Measurements from ENCODE around the gene ZFHX3.

Gene ZFHX3

DNA sequence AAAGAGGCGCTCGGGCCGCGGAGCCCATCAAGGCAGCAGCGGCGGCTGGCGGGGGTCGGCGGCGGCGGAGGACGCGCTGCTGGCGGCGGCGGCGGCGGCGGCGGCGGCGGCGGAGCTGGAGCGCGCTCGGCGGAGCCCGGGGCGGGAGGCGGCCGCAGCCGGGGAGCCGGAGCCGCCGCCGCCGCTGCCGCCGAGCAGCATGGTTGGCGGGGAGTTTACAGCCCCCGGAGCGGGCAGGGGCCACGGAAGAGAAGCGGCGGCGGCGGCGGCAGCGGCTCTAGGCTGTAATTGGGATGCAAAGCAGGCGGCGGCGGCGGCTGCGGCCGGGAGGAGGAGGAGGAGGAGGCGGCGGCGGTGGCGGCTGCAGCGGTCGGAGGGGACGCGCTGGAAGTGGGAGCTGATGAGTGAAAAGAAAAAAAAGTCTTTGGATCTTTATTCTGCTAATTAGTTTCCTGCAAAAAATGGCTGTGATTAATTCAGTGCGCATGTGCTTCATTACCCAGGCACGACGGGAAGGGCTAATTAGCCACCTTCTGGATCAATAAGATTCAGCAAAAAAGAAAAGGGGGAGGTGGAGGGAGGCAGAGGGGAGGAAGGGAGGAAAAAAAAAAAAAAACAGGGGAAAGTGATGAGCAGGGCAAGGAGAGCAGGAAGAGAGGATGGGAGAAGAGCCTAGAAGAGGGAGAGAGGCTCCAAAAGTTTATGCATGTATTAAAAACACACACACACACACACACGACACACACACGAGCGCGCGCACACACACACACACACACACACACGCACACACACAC, 10.9 kb upstream of the ZFHX3 start:
- peak; percentile 41 for DNase-seq
- in situ Hi-C loops (cut with HindIII; ENCODE audit: low pct_ligation_motif_present, low pct_unique_long_range_greater_than_20kb, low sequenced_read_pairs): no loop called here

DNA sequence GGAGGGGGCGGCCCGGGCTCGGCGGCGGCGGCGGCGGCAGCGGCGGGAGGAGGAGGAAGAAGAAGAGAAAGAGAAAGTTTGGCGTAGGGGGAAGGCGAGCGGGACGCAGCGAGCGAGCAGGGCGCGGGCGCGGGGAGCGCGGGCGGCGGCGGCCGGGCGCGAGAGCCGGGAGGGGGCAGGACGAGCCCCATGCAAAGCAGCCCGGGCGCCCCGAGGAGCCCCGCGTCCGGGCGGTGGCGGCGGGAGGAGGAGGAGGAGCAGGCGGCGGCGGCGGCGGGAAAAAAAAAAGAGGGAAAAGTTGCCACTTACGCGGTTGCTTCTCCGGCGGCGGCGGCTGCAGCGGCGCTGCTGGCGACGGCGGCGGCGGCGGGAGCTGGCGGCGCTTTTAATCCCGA, 10.3 kb upstream of the ZFHX3 start:
- in situ Hi-C loops (cut with HindIII; ENCODE audit: low pct_ligation_motif_present, low pct_unique_long_range_greater_than_20kb, low sequenced_read_pairs): no loop called here
- peak; percentile 63 for DNase-seq

DNA sequence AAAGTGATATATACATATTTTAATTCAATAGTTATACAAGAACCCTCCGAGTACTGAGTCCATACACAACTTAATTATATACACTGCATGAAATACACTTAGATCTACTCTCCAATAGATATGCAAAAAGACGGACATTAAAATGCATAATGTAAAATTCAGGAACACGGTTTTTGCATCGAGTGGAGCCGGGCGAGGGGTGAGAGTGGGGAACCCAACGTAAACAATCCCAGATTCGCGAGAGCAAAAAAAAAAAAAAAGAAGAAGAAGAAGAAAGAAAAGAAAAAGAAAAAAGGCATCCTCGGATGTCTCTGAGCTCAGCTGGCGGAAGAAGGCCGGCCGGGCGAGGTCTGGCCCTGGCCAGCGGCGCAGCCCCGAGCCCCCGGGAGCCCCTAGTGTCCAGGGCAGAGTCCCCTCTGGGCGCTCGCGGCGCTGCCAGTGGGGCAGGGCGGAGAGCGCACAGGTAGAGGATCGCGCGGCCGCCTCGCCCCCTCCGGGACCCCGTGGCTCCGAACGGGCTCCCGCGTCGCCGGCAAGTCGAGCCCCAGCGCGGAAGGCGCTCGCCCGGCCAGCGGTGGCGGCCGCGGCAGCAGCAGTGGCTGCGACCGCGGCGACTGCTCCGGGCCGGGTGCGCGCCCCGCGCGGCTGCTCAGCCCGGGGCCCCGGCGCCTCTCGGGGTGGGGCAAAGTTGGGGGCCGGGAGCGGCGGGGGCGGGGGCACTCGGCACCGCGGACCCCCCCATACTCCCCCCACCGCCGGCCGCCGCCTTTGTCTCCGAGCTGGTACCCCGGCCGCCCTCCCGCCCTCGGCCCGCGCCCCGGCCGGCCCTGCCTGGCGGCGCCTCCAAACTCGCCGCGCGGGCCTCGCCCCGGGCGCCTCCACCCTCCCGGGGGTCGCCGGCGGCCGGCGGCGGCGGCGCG, 9.6 kb upstream of the ZFHX3 start:
- in situ Hi-C loops (cut with HindIII; ENCODE audit: low pct_ligation_motif_present, low pct_unique_long_range_greater_than_20kb, low sequenced_read_pairs): no loop called here

DNA sequence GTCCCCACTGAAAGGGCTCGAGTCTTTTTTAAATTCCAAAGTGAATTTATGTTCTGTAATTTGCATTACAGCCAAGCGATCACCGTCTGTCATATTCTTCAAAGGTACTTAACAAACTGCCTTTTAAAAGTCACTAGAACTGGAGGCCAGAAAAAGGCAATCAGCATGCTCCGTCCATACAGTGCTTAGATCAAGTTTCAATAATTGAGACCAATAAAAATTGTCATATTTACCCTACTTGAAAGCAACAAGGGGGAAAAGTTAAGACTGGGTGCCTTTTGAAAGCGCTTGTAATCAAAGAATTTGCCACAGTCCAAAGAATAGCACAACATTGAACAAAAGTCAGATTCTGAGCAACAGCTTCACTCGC, 9.0 kb upstream of the ZFHX3 start:
- no peak for DNase-seq
- in situ Hi-C loops (cut with HindIII; ENCODE audit: low pct_ligation_motif_present, low pct_unique_long_range_greater_than_20kb, low sequenced_read_pairs): no loop called here

More for the DNA sequence above, 9.6 kb upstream of the ZFHX3 start:
- DNase-seq: peak; percentile 40

DNA sequence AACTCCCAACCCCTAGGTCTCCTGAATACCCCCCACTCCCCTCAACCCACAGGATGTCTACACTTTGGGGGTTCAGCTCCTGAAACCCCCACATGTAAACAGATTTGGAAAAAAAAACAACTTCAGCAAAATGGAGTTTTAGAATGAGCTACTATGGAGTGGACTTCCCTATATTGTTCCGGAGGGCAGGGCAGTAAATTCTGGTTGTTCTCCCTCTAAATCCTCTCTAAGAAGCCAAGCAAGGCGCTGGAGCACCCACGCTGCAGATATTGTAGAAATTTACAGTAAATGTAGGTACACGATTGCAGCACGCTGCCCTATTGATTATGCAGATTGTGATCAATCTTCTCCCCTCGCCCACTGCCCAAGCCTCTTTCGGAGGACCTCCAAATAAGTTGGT, 8.5 kb upstream of the ZFHX3 start:
- in situ Hi-C loops (cut with HindIII; ENCODE audit: low pct_ligation_motif_present, low pct_unique_long_range_greater_than_20kb, low sequenced_read_pairs): no loop called here

GRCh38 chr16:73054813-73055482, 7.0 kb upstream of the ZFHX3 start:
- in situ Hi-C loops (cut with HindIII; ENCODE audit: low pct_ligation_motif_present, low pct_unique_long_range_greater_than_20kb, low sequenced_read_pairs): no loop called here
- DNase-seq: no peak

More for the DNA sequence above, 8.5 kb upstream of the ZFHX3 start:
- DNase-seq: no peak

DNA sequence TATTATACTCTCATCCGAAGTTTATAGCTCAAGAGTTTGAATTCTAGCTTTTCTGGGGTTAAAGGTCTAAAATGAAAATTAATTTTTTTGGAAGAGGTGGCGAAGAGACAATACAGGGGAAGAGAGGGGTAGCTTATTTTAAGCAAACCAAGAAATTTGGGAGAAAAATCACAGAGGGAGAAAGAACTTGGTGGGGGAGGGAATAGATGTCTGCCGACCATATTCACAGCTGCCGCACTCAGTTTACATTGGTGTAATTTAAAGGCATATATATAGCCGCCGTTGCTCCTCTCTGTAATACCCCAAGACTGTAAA, 6.5 kb upstream of the ZFHX3 start:
- no peak for DNase-seq
- in situ Hi-C loops (cut with HindIII; ENCODE audit: low pct_ligation_motif_present, low pct_unique_long_range_greater_than_20kb, low sequenced_read_pairs): no loop called here

- DNase-seq: no peak
- in situ Hi-C loops (cut with HindIII; ENCODE audit: low pct_ligation_motif_present, low pct_unique_long_range_greater_than_20kb, low sequenced_read_pairs): no loop called here
Observed at GRCh38 chr16:73054125-73054484, 6.2 kb upstream of the ZFHX3 start.

DNA sequence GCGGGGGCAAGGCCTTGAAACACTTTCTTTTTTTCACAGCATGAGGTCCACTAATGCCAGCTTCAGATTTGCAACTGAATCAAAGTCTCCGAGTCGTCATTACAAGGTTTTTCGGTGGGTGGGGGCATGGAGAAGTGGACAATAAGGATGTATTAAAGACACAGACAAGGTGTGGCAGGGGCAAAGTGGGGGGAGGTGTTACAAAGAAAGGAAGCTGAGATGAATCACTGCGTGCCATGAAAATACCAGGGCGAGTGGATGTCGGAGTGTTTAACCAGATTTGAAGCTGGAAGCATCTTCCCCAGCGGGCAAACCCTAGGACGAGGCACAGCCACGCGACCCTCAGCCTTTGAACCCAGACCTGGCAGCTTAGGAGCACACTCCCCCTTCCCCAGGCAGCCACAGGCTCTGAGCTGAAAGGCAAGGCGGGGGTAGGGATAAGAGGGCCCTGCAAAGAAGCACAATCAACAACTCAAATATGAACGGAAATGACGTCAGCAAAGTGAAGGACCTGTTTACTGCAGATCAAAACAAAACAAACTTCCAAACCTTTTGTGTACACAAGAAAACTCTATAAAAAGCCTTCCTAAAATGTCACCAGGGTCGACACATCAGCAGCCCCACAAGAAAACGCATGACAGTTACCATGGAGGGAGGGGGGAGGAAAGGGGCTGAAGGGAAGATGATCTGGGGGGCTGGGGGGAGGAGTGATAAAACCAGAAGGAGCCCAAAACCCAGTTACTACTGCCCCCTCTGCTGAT, 5.6 kb upstream of the ZFHX3 start:
- in situ Hi-C loops (cut with HindIII; ENCODE audit: low pct_ligation_motif_present, low pct_unique_long_range_greater_than_20kb, low sequenced_read_pairs): no loop called here
- no peak for DNase-seq

DNA sequence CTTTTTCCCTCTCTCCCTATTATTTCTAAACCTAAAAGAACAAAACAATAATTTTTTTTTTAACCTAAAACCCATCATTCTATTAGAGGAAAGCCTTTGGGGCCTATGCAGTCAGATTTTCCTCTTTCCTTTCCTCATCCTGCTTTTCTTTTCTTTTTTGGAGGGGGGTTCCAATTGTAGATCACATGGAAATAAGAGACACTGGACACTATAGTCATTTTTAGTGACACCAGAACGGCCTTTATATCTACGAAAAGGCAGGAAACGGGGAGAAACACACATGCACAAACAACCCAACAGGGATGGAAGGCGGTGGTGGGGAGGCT, 5.1 kb upstream of the ZFHX3 start:
- in situ Hi-C loops (cut with HindIII; ENCODE audit: low pct_ligation_motif_present, low pct_unique_long_range_greater_than_20kb, low sequenced_read_pairs): no loop called here

DNA sequence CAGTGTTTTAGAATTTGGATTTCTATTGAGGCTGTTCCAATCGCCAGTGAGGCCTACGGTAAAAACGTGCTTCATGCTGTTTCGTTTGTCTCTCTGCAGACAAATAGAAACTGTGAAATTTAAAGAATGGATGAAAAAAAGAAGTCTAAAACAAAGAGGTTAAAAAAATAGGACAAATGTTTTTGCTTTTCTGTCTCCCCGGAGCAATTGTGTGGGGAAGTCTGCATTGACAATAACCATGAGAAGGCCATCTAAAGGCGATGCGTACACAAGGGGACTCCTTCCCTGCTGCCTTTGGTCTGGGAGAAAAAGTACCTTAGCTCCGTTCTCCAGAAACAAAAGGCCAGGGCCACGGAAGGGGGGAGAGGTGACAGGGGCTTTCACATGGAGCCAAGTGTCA, 4.6 kb upstream of the ZFHX3 start:
- in situ Hi-C loops (cut with HindIII; ENCODE audit: low pct_ligation_motif_present, low pct_unique_long_range_greater_than_20kb, low sequenced_read_pairs): no loop called here
- no peak for DNase-seq

More for the DNA sequence above, 5.1 kb upstream of the ZFHX3 start:
- DNase-seq: no peak

GRCh38 chr16:73051961-73052360, 4.0 kb upstream of the ZFHX3 start:
- no peak for DNase-seq
- in situ Hi-C loops (cut with HindIII; ENCODE audit: low pct_ligation_motif_present, low pct_unique_long_range_greater_than_20kb, low sequenced_read_pairs): no loop called here

DNA sequence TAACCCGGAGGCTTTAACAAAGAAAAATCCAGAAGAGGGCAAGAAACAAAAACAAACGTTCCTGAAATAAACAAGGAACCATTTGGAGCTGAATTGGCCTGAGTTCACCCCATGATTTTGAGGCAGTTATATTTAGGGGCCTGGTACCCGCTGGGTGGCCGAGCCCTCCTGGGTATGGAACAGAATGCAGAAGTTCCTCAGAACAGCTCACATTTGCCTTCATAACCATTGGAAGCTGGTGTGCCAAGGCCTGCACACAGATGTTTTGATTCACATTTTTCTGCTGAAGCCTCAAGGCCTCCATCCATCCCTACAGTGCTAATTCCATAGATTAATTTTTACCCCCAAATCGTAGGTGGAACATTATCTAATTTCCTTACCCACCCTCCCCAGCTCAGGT, 3.3 kb upstream of the ZFHX3 start:
- in situ Hi-C loops (cut with HindIII; ENCODE audit: low pct_ligation_motif_present, low pct_unique_long_range_greater_than_20kb, low sequenced_read_pairs): no loop called here

GRCh38 chr16:73050201-73051099, 2.5 kb upstream of the ZFHX3 start:
- in situ Hi-C loops (cut with HindIII; ENCODE audit: low pct_ligation_motif_present, low pct_unique_long_range_greater_than_20kb, low sequenced_read_pairs): no loop called here
- no peak for DNase-seq

More for the DNA sequence above, 3.3 kb upstream of the ZFHX3 start:
- DNase-seq: no peak

- in situ Hi-C loops (cut with HindIII; ENCODE audit: low pct_ligation_motif_present, low pct_unique_long_range_greater_than_20kb, low sequenced_read_pairs): no loop called here
- DNase-seq: no peak
Observed at GRCh38 chr16:73049511-73049910, 1.6 kb upstream of the ZFHX3 start.

DNA sequence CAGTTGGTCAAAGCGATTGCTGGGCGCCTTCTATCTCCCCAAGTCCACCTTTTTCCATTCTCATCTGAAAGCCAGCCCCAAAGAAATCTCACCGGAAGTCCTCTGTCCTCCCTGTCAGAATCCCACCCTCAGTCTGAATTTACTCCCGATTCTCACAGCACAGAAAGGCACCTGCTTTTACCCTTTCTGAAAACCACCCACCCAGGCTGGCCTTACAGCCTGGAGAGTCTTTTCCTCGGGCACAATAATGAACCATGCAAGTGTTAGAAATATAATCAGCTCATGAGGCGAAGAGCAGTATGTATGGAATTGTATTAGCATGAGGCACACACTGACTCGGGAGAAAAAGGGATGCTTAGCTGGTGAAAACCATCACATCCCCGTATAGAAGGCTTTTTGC, 1.2 kb upstream of the ZFHX3 start:
- in situ Hi-C loops (cut with HindIII; ENCODE audit: low pct_ligation_motif_present, low pct_unique_long_range_greater_than_20kb, low sequenced_read_pairs): no loop called here
- DNase-seq: no peak

DNA sequence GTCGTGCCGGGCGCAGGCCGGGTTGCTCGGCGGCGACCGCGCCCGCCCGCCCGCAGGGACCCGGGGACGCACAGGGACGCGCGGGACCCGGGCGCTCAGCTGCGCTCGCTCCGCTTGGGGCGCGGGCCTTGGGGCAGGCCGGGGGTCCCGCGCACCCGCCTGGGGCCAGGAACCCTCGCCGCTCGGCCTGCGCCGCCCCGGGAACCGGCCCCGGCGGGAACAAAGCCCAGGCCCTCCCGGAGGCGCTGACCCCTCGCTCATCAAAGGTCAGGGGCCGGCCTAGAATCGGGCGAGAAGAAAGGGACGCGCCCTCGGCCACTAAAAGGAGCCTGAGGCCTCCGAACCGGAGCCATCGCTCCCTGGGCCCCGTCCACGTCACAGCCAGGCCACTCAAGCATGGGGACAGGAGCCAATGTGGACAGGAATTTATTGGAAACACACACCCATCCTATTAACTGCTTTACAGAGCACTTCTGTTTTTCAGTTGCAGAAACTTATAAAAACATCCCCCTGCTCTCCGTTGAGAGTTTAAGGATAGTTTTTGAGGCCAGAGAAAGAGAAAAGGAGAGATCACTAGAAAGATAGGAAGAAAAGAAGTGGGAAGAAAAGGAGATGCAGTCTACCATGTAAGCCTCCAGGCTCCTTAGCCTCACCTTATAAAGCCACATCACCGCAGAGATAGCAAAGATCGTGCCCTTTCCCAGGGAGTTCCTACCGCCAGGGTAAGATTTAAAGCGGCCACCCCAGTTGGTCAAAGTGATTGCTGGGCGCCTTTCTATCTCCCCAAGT, 558 bp upstream of the ZFHX3 start:
- DNase-seq: peak; percentile 48
- in situ Hi-C loops (cut with HindIII; ENCODE audit: low pct_ligation_motif_present, low pct_unique_long_range_greater_than_20kb, low sequenced_read_pairs): no loop called here

All from ACHN (cell line).